H1 (cell line): ENCODE measurements around the gene SLC12A4.
"Not testable (repeated sequence)": the region's sequence is repeated elsewhere in the genome, so short reads cannot be mapped to it uniquely, and the experiment has no call there.

Experiments
- CTCF ChIP-seq, 3 experiments: IDR thresholded peaks; 1 replicate in 2 of 3; 2 replicates in 1 of 3; pipeline versions ENCODE4 v1.5.1 to v1.6.1; 2011; ENCODE audit warnings: low read length in 3 of 3, mild to moderate bottlenecking in 3 of 3, inconsistent platforms in 2 of 3, low read depth in 1 of 3, moderate library complexity in 1 of 3; ENCODE audit not compliant: insufficient read depth in 1 of 3; ENCODE audit errors: control extremely low read depth in 1 of 3
- GTF2F1 ChIP-seq: IDR thresholded peaks from 2 replicates; pipeline ENCODE4 v1.6.1; 2012; ENCODE audit warnings: low read depth, low read length, improper control_type of control experiment, borderline replicate concordance
- JUND ChIP-seq: IDR thresholded peaks from 2 replicates; pipeline ENCODE4 v1.6.1; 2011; ENCODE audit warnings: mild to moderate bottlenecking, improper control_type of control experiment, low read length
- MAFK ChIP-seq: IDR thresholded peaks from 2 replicates; pipeline ENCODE4 v1.6.1; 2012; ENCODE audit warnings: low read depth, mild to moderate bottlenecking, improper control_type of control experiment, low read length

- not testable (repeated sequence) for TF ChIP-seq CTCF (IDR thresholded peaks at IDR 0.05; ENCODE audit: control extremely low read depth in 1 of 3, insufficient read depth in 1 of 3, low read depth in 1 of 3, low read length in 3 of 3); MAFK; JUND; GTF2F1
Observed at GRCh38 chr16:67972285-67972684, 3.8 kb upstream of the SLC12A4 start.
